HuH-7 (cell line): ENCODE measurements around the gene SLC50A1.
"Not testable (repeated sequence)": the region's sequence is repeated elsewhere in the genome, so short reads cannot be mapped to it uniquely, and the experiment has no call there.

Experiments used
- DNase-seq: peaks from one replicate; pipeline ENCODE4 v3.0.0; 2011; ENCODE audit warnings: low spot score

SLC50A1 gene

GRCh38 chr1:155134880-155135414 lies 705 bp upstream of the SLC50A1 start:
- DNase-seq: peak; percentile 88

- no peak for DNase-seq
These were observed 1.1 kb downstream of the SLC50A1 start for GRCh38 chr1:155136748-155137147.

- no peak for DNase-seq
These were observed 1.7 kb downstream of the SLC50A1 start for GRCh38 chr1:155137154-155137949.

- peak; percentile 91 for DNase-seq
These were observed 4.4 kb downstream of the SLC50A1 start, which contains the start of gene DPM3 for GRCh38 chr1:155139895-155140629. Gene DPM3, minus strand, starts transcription at chr1:155140531. Its CDS starts 291 bp downstream, at chr1:155140240.

- no peak for DNase-seq
These were observed 4.9 kb downstream of the SLC50A1 start for GRCh38 chr1:155140630-155140953.

- no peak for DNase-seq
These were observed 6.1 kb downstream of the SLC50A1 start for GRCh38 chr1:155141749-155142148.

GRCh38 chr1:155145491-155145890 lies 9.8 kb downstream of the SLC50A1 start:
- no peak for DNase-seq

- not testable (repeated sequence) for DNase-seq
These were observed 20.5 kb downstream of the SLC50A1 start for GRCh38 chr1:155155996-155156643.

- no peak for DNase-seq
These were observed 23.3 kb downstream of the SLC50A1 start for GRCh38 chr1:155158991-155159390.

- no peak for DNase-seq
These were observed 24.5 kb downstream of the SLC50A1 start for GRCh38 chr1:155160128-155160527.

- DNase-seq: not testable (repeated sequence)
These were observed 27.0 kb downstream of the SLC50A1 start for GRCh38 chr1:155162631-155163030.

GRCh38 chr1:155163785-155164184 lies 28.1 kb downstream of the SLC50A1 start:
- not testable (repeated sequence) for DNase-seq

- DNase-seq: not testable (repeated sequence)
These were observed 29.0 kb downstream of the SLC50A1 start for GRCh38 chr1:155164625-155165024.

- DNase-seq: no peak
These were observed 30.4 kb downstream of the SLC50A1 start for GRCh38 chr1:155166051-155166470.

GRCh38 chr1:155166471-155167165 lies 31.0 kb downstream of the SLC50A1 start:
- DNase-seq: no peak

- DNase-seq: peak; percentile 96
These were observed 31.8 kb downstream of the SLC50A1 start for GRCh38 chr1:155167166-155168104.

GRCh38 chr1:155168105-155168445 lies 32.4 kb downstream of the SLC50A1 start:
- DNase-seq: not testable (repeated sequence)

- no peak for DNase-seq
These were observed 33.0 kb downstream of the SLC50A1 start for GRCh38 chr1:155168456-155169210.

GRCh38 chr1:155169541-155169940 lies 33.9 kb downstream of the SLC50A1 start:
- DNase-seq: no peak
